KMS-11 (cell line): ENCODE data around the gene CACNA1E.

Experiments used
- H2AFZ ChIP-seq: fragments of 200-600 bp; sonication (generic); 2 replicates; pipeline ENCODE4 v1.6.1; 2016; ENCODE audit warnings: antibody characterized with exemption, mixed run types, low read depth
- H3K27ac ChIP-seq: fragments of 200-600 bp; sonication (generic); 2 replicates; pipeline ENCODE4 v1.6.1; 2016; ENCODE audit warnings: mild to moderate bottlenecking, mixed run types
- H3K27me3 ChIP-seq: fragments of 200-600 bp; sonication (generic); 2 replicates; pipeline ENCODE4 v1.6.1; 2017; ENCODE audit warnings: mild to moderate bottlenecking, low read depth, mixed run types, moderate library complexity; ENCODE audit not compliant: insufficient read depth
- H3K36me3 ChIP-seq: fragments of 200-600 bp; sonication (generic); 2 replicates; pipeline ENCODE4 v1.6.1; 2017; ENCODE audit warnings: mild to moderate bottlenecking, mixed run types; ENCODE audit not compliant: insufficient read depth
- H3K4me1 ChIP-seq: fragments of 200-600 bp; sonication (generic); 2 replicates; pipeline ENCODE4 v1.6.1; 2016; ENCODE audit warnings: mild to moderate bottlenecking, low read depth, mixed run types; ENCODE audit not compliant: poor library complexity, severe bottlenecking
- H3K4me2 ChIP-seq: fragments of 200-600 bp; sonication (generic); 2 replicates; pipeline ENCODE4 v1.7.0; 2016; ENCODE audit warnings: mild to moderate bottlenecking, mixed run types
- H3K4me3 ChIP-seq: fragments of 200-600 bp; sonication (generic); IDR thresholded peaks from 2 replicates; pipeline ENCODE4 v1.6.1; 2017; ENCODE audit warnings: low read depth, low read length, mixed read lengths; ENCODE audit not compliant: insufficient read depth
- H3K79me2 ChIP-seq: fragments of 200-600 bp; sonication (generic); 2 replicates; pipeline ENCODE4 v1.6.1; 2016; ENCODE audit warnings: low read depth, mixed run types; ENCODE audit not compliant: insufficient read depth
- H3K9ac ChIP-seq: fragments of 200-600 bp; sonication (generic); 2 replicates; pipeline ENCODE4 v1.6.1; 2016; ENCODE audit warnings: mild to moderate bottlenecking, mixed run types
- H4K20me1 ChIP-seq: fragments of 200-600 bp; sonication (generic); 2 replicates; pipeline ENCODE4 v1.6.1; 2016; ENCODE audit warnings: mild to moderate bottlenecking, mixed run types; ENCODE audit not compliant: insufficient read depth
- TF ChIP-seq, protein P1 (sequence below): fragments of 200-600 bp; sonication (generic); conservative IDR thresholded peaks from 2 replicates; pipeline ENCODE4 v1.6.1; 2017; ENCODE audit warnings: low read depth, mild to moderate bottlenecking, antibody characterized with exemption, low read length, moderate library complexity, mixed read lengths

The CACNA1E gene

DNA sequence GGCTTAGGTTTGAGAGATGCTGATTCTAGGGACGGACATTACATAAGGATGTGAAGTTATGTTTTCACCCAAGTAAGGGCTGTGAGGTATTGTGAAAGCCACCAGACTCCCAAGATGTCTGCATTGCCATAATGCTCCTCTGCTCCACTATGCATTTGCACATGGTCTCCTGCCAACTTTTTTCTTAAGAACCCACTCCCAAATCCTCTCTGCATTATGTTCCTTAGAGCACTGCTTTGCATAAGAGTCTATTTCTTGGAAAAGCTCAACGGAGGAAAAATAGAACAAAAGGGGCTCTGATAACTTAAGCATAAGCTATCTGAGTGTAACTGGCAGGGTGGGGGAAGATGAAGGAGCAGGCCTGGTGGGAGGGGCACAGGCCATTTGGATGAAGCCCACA, 5.0 kb upstream of the CACNA1E start:
- no peak overlapping the region for H3K27ac ChIP-seq
- H3K9ac ChIP-seq = no peak overlapping the region
- TF ChIP-seq, protein P1, sequence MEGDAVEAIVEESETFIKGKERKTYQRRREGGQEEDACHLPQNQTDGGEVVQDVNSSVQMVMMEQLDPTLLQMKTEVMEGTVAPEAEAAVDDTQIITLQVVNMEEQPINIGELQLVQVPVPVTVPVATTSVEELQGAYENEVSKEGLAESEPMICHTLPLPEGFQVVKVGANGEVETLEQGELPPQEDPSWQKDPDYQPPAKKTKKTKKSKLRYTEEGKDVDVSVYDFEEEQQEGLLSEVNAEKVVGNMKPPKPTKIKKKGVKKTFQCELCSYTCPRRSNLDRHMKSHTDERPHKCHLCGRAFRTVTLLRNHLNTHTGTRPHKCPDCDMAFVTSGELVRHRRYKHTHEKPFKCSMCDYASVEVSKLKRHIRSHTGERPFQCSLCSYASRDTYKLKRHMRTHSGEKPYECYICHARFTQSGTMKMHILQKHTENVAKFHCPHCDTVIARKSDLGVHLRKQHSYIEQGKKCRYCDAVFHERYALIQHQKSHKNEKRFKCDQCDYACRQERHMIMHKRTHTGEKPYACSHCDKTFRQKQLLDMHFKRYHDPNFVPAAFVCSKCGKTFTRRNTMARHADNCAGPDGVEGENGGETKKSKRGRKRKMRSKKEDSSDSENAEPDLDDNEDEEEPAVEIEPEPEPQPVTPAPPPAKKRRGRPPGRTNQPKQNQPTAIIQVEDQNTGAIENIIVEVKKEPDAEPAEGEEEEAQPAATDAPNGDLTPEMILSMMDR = no peak
- H3K4me1 ChIP-seq = no peaks in the 10 kb centered on the region
- no peaks in the 10 kb centered on the region for H3K36me3 ChIP-seq
- H3K27me3 ChIP-seq = no peaks in the 10 kb centered on the region
- no peak overlapping the region for H2AFZ ChIP-seq
- no peak overlapping the region for H3K4me3 ChIP-seq
- no peaks in the 10 kb centered on the region for H3K79me2 ChIP-seq
- no peak overlapping the region for H3K4me2 ChIP-seq
- no peaks in the 10 kb centered on the region for H4K20me1 ChIP-seq

DNA sequence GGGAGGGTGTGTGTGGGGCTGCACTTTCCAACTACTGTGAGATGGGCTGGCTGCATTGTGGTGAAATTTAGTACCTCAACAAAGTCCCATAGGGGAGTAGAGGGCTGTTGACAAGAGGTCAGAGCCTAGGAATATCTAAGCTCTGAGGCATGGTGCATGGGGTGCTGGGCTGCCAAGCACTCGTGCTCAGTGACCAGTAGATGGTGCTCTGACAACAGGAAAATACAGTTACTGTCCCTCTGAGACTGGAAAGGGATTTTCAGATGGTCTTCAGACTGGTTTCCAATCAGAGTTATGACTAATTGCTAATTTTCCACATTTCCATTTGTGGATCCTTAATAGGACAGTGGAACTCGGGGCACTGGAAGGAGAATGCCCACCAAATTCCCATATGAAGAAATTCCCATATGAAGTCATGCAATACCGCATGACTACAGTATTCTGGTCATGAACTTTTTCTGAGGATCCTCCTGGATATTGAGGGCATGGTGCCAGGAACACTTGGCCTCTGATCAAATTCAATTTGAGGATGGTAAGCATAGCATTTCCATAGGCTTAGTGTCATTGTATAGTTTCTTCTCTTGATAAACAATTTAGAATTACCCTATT, 4.1 kb upstream of the CACNA1E start:
- Histone ChIP-seq H3K79me2 (no peaks in the 10 kb centered on the region), H3K36me3 (no peaks in the 10 kb centered on the region), H3K4me3 (no peak overlapping the region), H3K27me3 (no peaks in the 10 kb centered on the region), H2AFZ (no peak overlapping the region), H3K9ac (no peak overlapping the region), H3K4me2 (no peak overlapping the region), H3K4me1 (no peaks in the 10 kb centered on the region), H3K27ac (no peak overlapping the region), H4K20me1 (no peaks in the 10 kb centered on the region)
- TF ChIP-seq, protein P1 = peak; percentile 93

DNA sequence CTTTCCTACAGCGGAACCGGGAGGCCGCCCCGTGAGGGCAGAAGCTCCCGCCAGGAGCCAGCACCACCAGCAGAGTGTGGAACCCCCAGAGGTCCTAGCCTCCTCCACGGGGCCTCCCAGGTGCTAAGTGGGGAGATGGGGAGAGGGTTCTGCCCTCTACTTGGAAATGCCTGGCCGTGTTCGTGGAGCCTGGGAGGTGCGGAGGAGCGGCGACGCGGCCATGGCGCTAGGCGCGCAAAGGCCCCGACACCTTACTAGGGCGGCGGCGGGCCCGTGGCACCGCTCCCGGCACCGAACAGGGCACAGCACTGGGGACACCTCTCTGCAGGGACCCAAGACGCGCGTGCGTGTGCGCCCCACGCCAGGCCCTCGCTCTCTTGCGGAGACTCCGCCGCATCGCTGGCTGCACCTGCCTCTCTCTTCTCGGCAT, 1.3 kb upstream of the CACNA1E start:
- no peak overlapping the region for H3K4me3 ChIP-seq
- H3K27ac ChIP-seq = no peak overlapping the region
- no peak overlapping the region for H3K9ac ChIP-seq
- TF ChIP-seq, protein P1 = no peak
- no peak overlapping the region for H3K4me2 ChIP-seq
- H3K36me3 ChIP-seq = no peaks in the 10 kb centered on the region
- no peaks in the 10 kb centered on the region for H4K20me1 ChIP-seq
- H3K4me1 ChIP-seq = no peaks in the 10 kb centered on the region
- H3K27me3 ChIP-seq = no peaks in the 10 kb centered on the region
- H3K79me2 ChIP-seq = no peaks in the 10 kb centered on the region
- peak overlapping the region; percentile 14; the same call in 1 of the 2 replicates for H2AFZ ChIP-seq

DNA sequence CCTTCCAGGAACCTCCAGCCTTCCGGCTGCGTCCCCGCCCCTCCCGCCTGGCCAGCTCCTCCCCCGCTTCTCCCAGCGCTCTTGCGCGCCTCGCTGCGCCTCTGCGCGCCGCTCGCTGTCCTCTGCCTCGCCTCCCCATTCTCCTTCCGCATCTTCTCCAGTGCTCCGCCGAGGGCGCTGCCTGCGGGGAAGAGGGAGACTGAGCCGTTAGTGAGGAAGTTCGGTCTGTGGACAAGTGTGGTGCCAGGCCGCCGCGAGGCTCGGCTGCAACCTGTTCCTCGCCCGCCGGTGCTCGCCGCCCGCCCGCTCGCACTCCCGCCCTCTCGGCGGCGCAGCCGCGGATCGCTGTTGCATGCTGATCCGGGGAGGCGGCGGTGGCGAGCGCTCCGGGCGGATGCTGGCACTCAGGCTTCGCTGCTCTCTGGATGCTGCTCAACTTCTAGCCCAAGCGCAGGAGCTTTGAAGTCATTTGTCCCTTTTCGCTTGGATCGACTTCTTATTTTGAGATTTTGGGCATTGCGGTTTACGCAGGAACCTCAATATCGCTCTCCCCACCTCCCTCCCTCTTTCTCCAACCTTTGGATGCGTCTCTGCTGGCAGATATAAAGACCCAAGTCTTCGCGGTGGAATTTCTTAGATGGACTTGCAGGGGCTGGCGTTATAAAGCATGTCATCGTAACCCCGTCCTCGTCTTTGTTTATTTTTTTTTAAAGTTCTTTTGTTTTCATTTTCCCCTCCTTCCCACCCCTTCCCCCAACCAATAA, 614 bp upstream of the CACNA1E start:
- Histone ChIP-seq H3K4me1 (no peaks in the 10 kb centered on the region), H3K4me2 (no peak overlapping the region), H3K36me3 (no peaks in the 10 kb centered on the region), H3K27ac (no peak overlapping the region), H3K27me3 (no peaks in the 10 kb centered on the region), H4K20me1 (no peaks in the 10 kb centered on the region), H2AFZ (peak overlapping the region; percentile 14; the same call in 1 of the 2 replicates), H3K9ac (no peak overlapping the region), H3K79me2 (no peaks in the 10 kb centered on the region), H3K4me3 (no peak overlapping the region)
- TF ChIP-seq, protein P1 = no peak
